Activated CD4-positive, CD25-positive, alpha-beta regulatory T cell (primary cell): ENCODE data around the gene C5.
"Not testable (repeated sequence)": the region's sequence is repeated elsewhere in the genome, so short reads cannot be mapped to it uniquely, and the experiment has no call there.

ENCODE experiments used
- DNase-seq, 4 experiments: peaks; one replicate each; lab custom pipeline; 2025; lab: John Stamatoyannopoulos, UW

Gene C5

DNA sequence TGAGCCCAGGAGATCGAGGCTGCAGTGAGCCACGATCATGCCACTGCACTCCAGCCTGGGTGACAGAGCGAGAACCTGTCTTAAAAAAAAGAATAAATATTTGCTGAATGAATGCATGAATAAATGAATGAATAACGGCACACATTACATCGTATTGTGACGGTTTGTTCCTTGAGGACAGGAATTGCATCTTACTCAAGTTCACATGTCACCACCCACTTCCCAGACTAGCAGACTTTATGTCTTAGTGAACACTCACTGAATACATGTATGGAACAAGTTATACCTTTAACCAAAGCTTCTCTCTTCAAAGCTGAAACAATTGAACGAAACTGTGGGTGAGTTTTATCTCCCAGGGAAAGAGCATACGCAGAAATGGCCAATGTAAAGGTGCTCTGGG, 70.3 kb downstream of the C5 start:
- no peak for DNase-seq

GRCh38 chr9:120978987-120979386, 71.1 kb downstream of the C5 start:
- DNase-seq: no peak

- DNase-seq: no peak
Observed at GRCh38 chr9:120977321-120977720, 72.8 kb downstream of the C5 start.

DNA sequence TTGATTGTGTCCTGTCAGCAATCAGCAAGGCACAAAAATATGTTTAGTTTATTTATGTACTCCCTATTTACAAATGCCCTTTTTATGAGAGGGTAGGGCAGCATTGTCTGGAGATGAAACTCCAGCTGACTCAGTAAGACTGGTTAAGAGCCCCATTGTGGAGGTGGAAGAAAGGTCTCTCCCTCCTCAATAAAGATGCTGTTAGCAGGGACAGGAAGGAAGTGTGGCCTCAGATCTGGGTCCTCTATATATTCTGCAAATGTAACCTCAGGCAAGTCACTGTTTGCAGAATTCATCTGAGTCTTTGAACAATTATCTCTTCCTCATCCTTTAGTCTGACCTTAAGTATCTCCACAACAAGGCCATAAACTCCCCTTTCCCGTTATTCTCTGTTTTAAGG, 75.2 kb downstream of the C5 start:
- DNase-seq: no peak

- DNase-seq: no peak
Observed at GRCh38 chr9:120974181-120974580, 75.9 kb downstream of the C5 start.

- no peak for DNase-seq
Observed at GRCh38 chr9:120971938-120972337, 78.1 kb downstream of the C5 start.

DNA sequence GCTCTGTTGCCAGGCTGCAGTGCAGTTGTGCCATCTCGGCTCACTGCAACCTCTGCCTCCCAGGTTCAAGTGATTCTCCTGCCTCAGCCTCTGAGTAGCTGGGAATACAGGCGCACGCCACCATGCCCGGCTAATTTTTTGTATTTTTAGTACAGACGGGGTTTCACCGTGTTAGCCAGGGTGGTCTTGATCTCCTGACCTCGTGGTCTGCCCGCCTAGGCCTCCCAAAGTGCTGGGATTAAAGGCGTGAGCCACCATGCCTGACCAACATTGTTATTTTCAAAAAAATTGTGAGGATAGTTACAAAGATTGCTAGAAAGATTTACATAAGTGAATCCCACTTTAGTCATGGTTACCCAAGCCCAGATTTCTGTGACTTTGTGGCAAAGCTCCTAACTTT, 78.6 kb downstream of the C5 start:
- not testable (repeated sequence) for DNase-seq

GRCh38 chr9:120970244-120970643, 79.8 kb downstream of the C5 start:
- DNase-seq: no peak

DNA sequence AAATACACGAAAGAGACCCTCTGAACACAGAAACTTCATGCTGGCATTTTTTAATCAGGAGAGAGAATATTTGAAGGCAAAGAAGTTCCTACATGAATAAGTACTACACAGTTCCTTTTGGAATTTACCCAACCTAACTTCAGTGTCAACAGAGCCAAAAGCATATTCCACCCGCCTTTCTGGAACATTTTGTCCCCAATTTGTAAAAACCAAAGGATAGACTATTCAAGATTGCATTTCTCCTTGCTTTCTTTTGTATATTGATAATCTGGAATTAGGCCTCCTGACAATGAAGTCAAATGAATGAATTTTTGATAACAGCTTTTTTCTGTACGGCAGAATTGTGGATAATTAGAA, 84.1 kb downstream of the C5 start:
- DNase-seq: no peak

GRCh38 chr9:120965344-120966012, 84.6 kb downstream of the C5 start:
- no peak for DNase-seq

GRCh38 chr9:120961936-120962335, 88.1 kb downstream of the C5 start:
- DNase-seq: no peak

DNA sequence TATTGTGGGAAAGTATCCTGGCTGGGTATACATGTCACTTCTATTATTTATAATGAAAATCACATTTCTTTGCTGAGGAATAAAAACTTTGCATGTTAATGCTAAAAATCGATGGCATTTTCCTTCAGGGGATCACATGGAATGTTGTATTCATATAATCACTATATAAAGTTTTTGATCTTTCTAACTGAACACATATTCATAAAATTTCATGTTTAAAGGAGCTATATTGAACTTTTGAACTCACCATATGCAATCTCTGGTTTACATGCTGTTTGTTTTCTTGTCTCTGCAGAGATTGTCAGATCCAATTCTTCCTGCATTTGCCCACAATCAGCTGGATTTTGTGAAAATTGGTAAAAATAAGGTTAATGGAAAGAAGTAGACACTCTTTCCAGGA, 90.1 kb downstream of the C5 start:
- no peak for DNase-seq

GRCh38 chr9:120956862-120957261, 93.2 kb downstream of the C5 start:
- DNase-seq: no peak

GRCh38 chr9:120951960-120952618, 98.0 kb downstream of the C5 start:
- no peak for DNase-seq

GRCh38 chr9:120950421-120951388, 99.4 kb downstream of the C5 start:
- DNase-seq: no peak

DNA sequence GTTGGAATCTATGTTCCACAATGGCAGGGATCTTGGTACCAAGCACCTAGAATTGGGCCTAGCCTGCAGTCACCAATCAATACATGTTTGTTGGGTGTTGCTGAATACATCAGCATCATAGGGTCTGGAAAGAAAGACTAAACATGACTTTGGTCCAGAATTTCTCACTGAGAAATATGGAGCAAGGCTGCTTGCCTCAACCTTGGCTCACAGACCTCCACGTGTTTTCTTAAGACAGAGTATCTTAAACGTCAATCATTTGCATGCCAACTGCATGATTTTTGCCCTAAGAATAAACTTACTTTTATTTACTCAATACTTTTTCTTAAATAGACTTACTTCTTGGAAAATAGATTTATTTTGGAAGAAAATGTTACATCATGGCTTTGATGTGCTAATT, 100.8 kb downstream of the C5 start:
- DNase-seq: no peak

DNA sequence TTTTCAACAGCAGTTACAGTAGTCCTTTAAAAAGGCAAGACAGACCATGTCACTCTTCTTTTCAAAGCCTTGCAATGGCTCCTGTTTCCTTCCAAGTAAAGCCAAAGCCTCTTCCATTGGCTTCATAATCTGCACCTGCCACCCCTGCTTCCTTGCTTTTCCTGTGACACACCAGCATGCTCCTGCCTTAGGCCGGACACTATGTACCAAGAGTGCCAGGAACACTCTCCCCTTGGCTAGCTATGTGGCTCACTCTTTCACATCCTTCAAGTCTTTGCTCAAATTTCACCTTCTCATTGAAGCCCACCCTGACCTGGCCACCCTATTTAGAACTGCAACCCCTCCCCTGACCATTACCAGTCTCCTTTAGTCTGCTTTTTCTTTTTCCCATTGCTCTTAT, 101.3 kb downstream of the C5 start:
- no peak for DNase-seq

- no peak for DNase-seq
Observed at GRCh38 chr9:120947222-120947621, 102.9 kb downstream of the C5 start.

DNA sequence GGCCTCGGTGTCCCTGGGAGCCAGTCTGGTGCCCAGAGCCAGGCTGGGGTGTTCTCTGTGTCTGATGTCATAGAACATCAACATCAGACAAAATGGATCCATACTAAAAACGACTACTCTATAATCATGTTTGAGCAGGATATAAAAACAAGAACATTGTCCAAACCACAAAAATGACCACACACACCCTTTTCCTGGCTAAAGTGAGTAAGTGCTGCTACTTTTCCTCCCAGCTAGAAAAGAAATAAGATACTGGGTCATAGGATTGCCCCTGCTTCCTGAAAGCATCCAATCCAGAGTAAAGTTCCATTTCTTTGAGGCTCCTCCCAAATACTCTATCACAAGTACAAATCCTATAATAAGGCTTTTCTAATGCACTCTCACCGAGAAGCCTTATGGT, 103.8 kb downstream of the C5 start:
- no peak for DNase-seq

GRCh38 chr9:120944948-120945347, 105.1 kb downstream of the C5 start:
- no peak for DNase-seq

GRCh38 chr9:120944434-120944843, 105.6 kb downstream of the C5 start:
- no peak for DNase-seq

GRCh38 chr9:120942186-120943001, 107.7 kb downstream of the C5 start:
- DNase-seq: no peak
